ENCODE results near the gene FOXF1. TPM values are rescaled to one million over a fixed set of nuclear protein-coding genes. Genes with fewer than 3 reads are reported as not detected.

The FOXF1 gene
- total RNA-seq, 1 experiment from 2014 or later = not detected

GRCh38 chr16:86505185-86505898, 5.0 kb upstream of the FOXF1 start:
- Histone ChIP-seq H3K27me3 (ENCODE audit: control insufficient read depth, insufficient read depth, low read length) (peaks cover 98% of the 10 kb centered on the region), H3K36me3 (replicated peaks; ENCODE audit: control insufficient read depth, insufficient read depth, low read length) (no peaks in the 10 kb centered on the region), H3K4me3 (ENCODE audit: insufficient read depth, low read depth, low read length) (no peak overlapping the region)
- DNase-seq = peak; percentile 87

- H3K4me3 ChIP-seq (ENCODE audit: insufficient read depth, low read depth, low read length) = no peak overlapping the region
- peak; percentile 49 for DNase-seq
- H3K36me3 ChIP-seq (replicated peaks; ENCODE audit: control insufficient read depth, insufficient read depth, low read length) = no peaks in the 10 kb centered on the region
- H3K27me3 ChIP-seq (ENCODE audit: control insufficient read depth, insufficient read depth, low read length) = peaks cover 98% of the 10 kb centered on the region
These were observed 4.1 kb upstream of the FOXF1 start for GRCh38 chr16:86505899-86506864.

GRCh38 chr16:86507173-86508027, 2.9 kb upstream of the FOXF1 start:
- Histone ChIP-seq H3K36me3 (replicated peaks; ENCODE audit: control insufficient read depth, insufficient read depth, low read length) (no peaks in the 10 kb centered on the region), H3K27me3 (ENCODE audit: control insufficient read depth, insufficient read depth, low read length) (peaks cover 98% of the 10 kb centered on the region), H3K4me3 (ENCODE audit: insufficient read depth, low read depth, low read length) (no peak overlapping the region)
- DNase-seq = peak; percentile 60

- Histone ChIP-seq H3K36me3 (replicated peaks; ENCODE audit: control insufficient read depth, insufficient read depth, low read length) (no peaks in the 10 kb centered on the region), H3K27me3 (ENCODE audit: control insufficient read depth, insufficient read depth, low read length) (peaks cover 98% of the 10 kb centered on the region), H3K4me3 (ENCODE audit: insufficient read depth, low read depth, low read length) (peak overlapping the region; percentile 15; the same call in 1 of the 2 replicates)
- peak; percentile 88 for DNase-seq
These were observed 2.0 kb upstream of the FOXF1 start for GRCh38 chr16:86508028-86508946.

- peak; percentile 85 for DNase-seq
These were observed 1.2 kb upstream of the FOXF1 start for GRCh38 chr16:86508947-86509758.

GRCh38 chr16:86509759-86510464, 415 bp upstream of the FOXF1 start:
- Histone ChIP-seq H3K36me3 (replicated peaks; ENCODE audit: control insufficient read depth, insufficient read depth, low read length) (no peaks in the 10 kb centered on the region), H3K4me3 (ENCODE audit: insufficient read depth, low read depth, low read length) (peak overlapping the region; percentile 45), H3K27me3 (ENCODE audit: control insufficient read depth, insufficient read depth, low read length) (peaks cover 98% of the 10 kb centered on the region)
- peak; percentile 94 for DNase-seq

More at GRCh38 chr16:86508947-86509758, 1.2 kb upstream of the FOXF1 start:
- H3K27me3 ChIP-seq (ENCODE audit: control insufficient read depth, insufficient read depth, low read length) = peaks cover 98% of the 10 kb centered on the region
- H3K4me3 ChIP-seq (ENCODE audit: insufficient read depth, low read depth, low read length) = peak overlapping the region; percentile 45
- H3K36me3 ChIP-seq (replicated peaks; ENCODE audit: control insufficient read depth, insufficient read depth, low read length) = no peaks in the 10 kb centered on the region

- H3K4me3 ChIP-seq (ENCODE audit: insufficient read depth, low read depth, low read length) = no peak overlapping the region
- H3K27me3 ChIP-seq (ENCODE audit: control insufficient read depth, insufficient read depth, low read length) = peaks cover 99% of the 10 kb centered on the region
- no peaks in the 10 kb centered on the region for H3K36me3 ChIP-seq (replicated peaks; ENCODE audit: control insufficient read depth, insufficient read depth, low read length)
- peak; percentile 76 for DNase-seq
These were observed 1.2 kb downstream of the FOXF1 start for GRCh38 chr16:86511317-86512161.

- peak; percentile 83 for DNase-seq
- Histone ChIP-seq H3K27me3 (ENCODE audit: control insufficient read depth, insufficient read depth, low read length) (peaks cover 99% of the 10 kb centered on the region), H3K36me3 (replicated peaks; ENCODE audit: control insufficient read depth, insufficient read depth, low read length) (no peaks in the 10 kb centered on the region), H3K4me3 (ENCODE audit: insufficient read depth, low read depth, low read length) (no peak overlapping the region)
These were observed 2.1 kb downstream of the FOXF1 start for GRCh38 chr16:86512301-86512859.

GRCh38 chr16:86512860-86513470, 2.6 kb downstream of the FOXF1 start:
- H3K36me3 ChIP-seq (replicated peaks; ENCODE audit: control insufficient read depth, insufficient read depth, low read length) = no peaks in the 10 kb centered on the region
- peaks cover 99% of the 10 kb centered on the region for H3K27me3 ChIP-seq (ENCODE audit: control insufficient read depth, insufficient read depth, low read length)
- H3K4me3 ChIP-seq (ENCODE audit: insufficient read depth, low read depth, low read length) = no peak overlapping the region
- DNase-seq = peak; percentile 81

- no peak for DNase-seq
- Histone ChIP-seq H3K4me3 (ENCODE audit: insufficient read depth, low read depth, low read length) (no peak overlapping the region), H3K27me3 (ENCODE audit: control insufficient read depth, insufficient read depth, low read length) (peaks cover 97% of the 10 kb centered on the region), H3K36me3 (replicated peaks; ENCODE audit: control insufficient read depth, insufficient read depth, low read length) (no peaks in the 10 kb centered on the region)
These were observed 3.3 kb downstream of the FOXF1 start for GRCh38 chr16:86513471-86514277.

Measured in H7 (cell line).